OCI-LY1 (cell line): ENCODE results near the gene OR1L8.

ENCODE experiments used
- CTCF ChIP-seq: fragments of 200-600 bp; sonication (generic), shearing (Covaris generic); IDR thresholded peaks from 2 replicates; pipeline ENCODE4 v1.5.1; 2017; ENCODE audit warnings: mild to moderate bottlenecking, antibody characterized with exemption, low read length, moderate library complexity, mixed read lengths
- EZH2 ChIP-seq: fragments of 200-600 bp; sonication (generic), shearing (Covaris generic); IDR thresholded peaks from 2 replicates; pipeline ENCODE4 v1.8.0; 2017; ENCODE audit warnings: borderline replicate concordance, mixed run types, mild to moderate bottlenecking, antibody characterized with exemption, low read length, moderate library complexity, mixed read lengths

GRCh38 chr9:122609804-122610203 is 26.6 kb upstream of the OR1L8 start:
- no peak for TF ChIP-seq CTCF
- no peak for TF ChIP-seq EZH2
